Natural killer cell (primary cell): Measurements from ENCODE around the gene EXTL2. TPM values are rescaled to one million over a fixed set of nuclear protein-coding genes. Genes with fewer than 3 reads are reported as not detected.

Source experiments
- ATAC-seq, 3 donors: fragments of 150-1000 bp in 2 of 3; fragments of 200-7000 bp in 1 of 3; cut with Tn5 transposase; 1 replicate in 1 of 3; 2 replicates in 2 of 3; pipeline ENCODE4 v1.10.0; 2021; ENCODE audit warnings: mild to moderate bottlenecking in 2 of 3, moderate library complexity in 2 of 3
- DNase-seq, 2 donors: peaks; one replicate each; pipeline versions ENCODE4 v3.0.0 to v3.0.0-alpha.2; 2013 to 2021; ENCODE audit warnings: mixed read lengths in 1 of 2
- H3K27ac ChIP-seq: one replicate; pipeline ENCODE4 v1.5.1; 2013; ENCODE audit warnings: mild to moderate bottlenecking, low read length
- H3K27me3 ChIP-seq: one replicate; pipeline ENCODE4 v1.6.1; 2013; ENCODE audit warnings: low read length; ENCODE audit not compliant: control insufficient read depth, insufficient read depth
- H3K36me3 ChIP-seq: one replicate; pipeline ENCODE4 v1.6.1; 2013; ENCODE audit warnings: low read length; ENCODE audit not compliant: control insufficient read depth, insufficient read depth
- H3K4me1 ChIP-seq: one replicate; pipeline ENCODE4 v1.6.1; 2013; ENCODE audit warnings: low read length; ENCODE audit not compliant: control insufficient read depth, insufficient read depth
- H3K4me3 ChIP-seq: one replicate; pipeline ENCODE4 v1.5.1; 2013; ENCODE audit warnings: low read length
- H3K9me3 ChIP-seq: one replicate; pipeline ENCODE4 v1.6.1; 2013; ENCODE audit warnings: low read length; ENCODE audit not compliant: control insufficient read depth, insufficient read depth
- H3K27ac Mint-ChIP-seq, 2 donors: one replicate each; pipeline ENCODE4 v1.8.0; 2022; ENCODE audit warnings: mild to moderate bottlenecking in 2 of 2, mixed read lengths in 2 of 2, moderate library complexity in 1 of 2
- H3K27me3 Mint-ChIP-seq, 2 donors: one replicate each; pipeline ENCODE4 v1.8.0; 2022; ENCODE audit warnings: low read depth in 2 of 2, mixed read lengths in 2 of 2
- H3K36me3 Mint-ChIP-seq: one replicate; pipeline ENCODE4 v1.8.0; 2022; ENCODE audit warnings: mixed read lengths
- H3K4me1 Mint-ChIP-seq, 2 donors: one replicate each; pipeline ENCODE4 v1.8.0; 2022; ENCODE audit warnings: mixed read lengths in 2 of 2
- H3K4me3 Mint-ChIP-seq: one replicate; pipeline ENCODE4 v1.8.0; 2022; ENCODE audit warnings: mild to moderate bottlenecking, moderate library complexity, mixed read lengths
- H3K9me3 Mint-ChIP-seq, 2 donors: one replicate each; pipeline ENCODE4 v1.8.0; 2022; ENCODE audit warnings: mixed read lengths in 2 of 2
- WGBS: methylation state at CpG from one replicate; pipeline ENCODE4 v1.1.7; 2013; ENCODE audit warnings: missing lambda C conversion rate; ENCODE audit not compliant: insufficient coverage; 5-methylcytosine and 5-hydroxymethylcytosine counted together
- intact Hi-C: fragments of 100-400 bp; cut with micrococcal nuclease; formaldehyde crosslinking; loops from one replicate; pipeline ENCODE4 v1.14.2; 2022
- total RNA-seq, 4 donors: library from RNA; stranded (reverse); fragments of 120-200 nt in 1 of 4; gene quantifications; one replicate each; pipeline versions ENCODE4 v1.2.3 to v1.2.4, GENCODE V29; 2013 to 2022
- TF ChIP-seq, protein P1 (sequence below): fragments of 200-600 bp; IDR thresholded peaks from one replicate; pipeline ENCODE4 v1.8.0; 2022; ENCODE audit warnings: antibody characterized with exemption

The EXTL2 gene
- total RNA-seq, 3 donors from 2014 or later (not counting 1 experiment from before 2014, with no cell fraction given): 3.5 to 5.8 (median 3.9) TPM

- no peak for ATAC-seq
- H3K36me3 Mint-ChIP-seq: no peaks in the 10 kb centered on the region
- DNase-seq: no peak
- Histone ChIP-seq H3K4me1 (no peaks in the 10 kb centered on the region), H3K27me3 (no peaks in the 10 kb centered on the region), H3K9me3 (no peaks in the 10 kb centered on the region), H3K27ac (no peak overlapping the region), H3K36me3 (no peaks in the 10 kb centered on the region), H3K4me3 (no peak overlapping the region)
- H3K9me3 Mint-ChIP-seq: no peaks in the 10 kb centered on the region
- H3K27ac Mint-ChIP-seq: no peak overlapping the region
- WGBS: 97% methylated on average over 2 of the region's 3 CpGs
- no peaks in the 10 kb centered on the region for H3K4me1 Mint-ChIP-seq
- no peaks in the 10 kb centered on the region for H3K27me3 Mint-ChIP-seq
- TF ChIP-seq, protein P1, sequence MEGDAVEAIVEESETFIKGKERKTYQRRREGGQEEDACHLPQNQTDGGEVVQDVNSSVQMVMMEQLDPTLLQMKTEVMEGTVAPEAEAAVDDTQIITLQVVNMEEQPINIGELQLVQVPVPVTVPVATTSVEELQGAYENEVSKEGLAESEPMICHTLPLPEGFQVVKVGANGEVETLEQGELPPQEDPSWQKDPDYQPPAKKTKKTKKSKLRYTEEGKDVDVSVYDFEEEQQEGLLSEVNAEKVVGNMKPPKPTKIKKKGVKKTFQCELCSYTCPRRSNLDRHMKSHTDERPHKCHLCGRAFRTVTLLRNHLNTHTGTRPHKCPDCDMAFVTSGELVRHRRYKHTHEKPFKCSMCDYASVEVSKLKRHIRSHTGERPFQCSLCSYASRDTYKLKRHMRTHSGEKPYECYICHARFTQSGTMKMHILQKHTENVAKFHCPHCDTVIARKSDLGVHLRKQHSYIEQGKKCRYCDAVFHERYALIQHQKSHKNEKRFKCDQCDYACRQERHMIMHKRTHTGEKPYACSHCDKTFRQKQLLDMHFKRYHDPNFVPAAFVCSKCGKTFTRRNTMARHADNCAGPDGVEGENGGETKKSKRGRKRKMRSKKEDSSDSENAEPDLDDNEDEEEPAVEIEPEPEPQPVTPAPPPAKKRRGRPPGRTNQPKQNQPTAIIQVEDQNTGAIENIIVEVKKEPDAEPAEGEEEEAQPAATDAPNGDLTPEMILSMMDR: no peak
- intact Hi-C loops: no loop called here
- H3K4me3 Mint-ChIP-seq: no peak overlapping the region
Measured at GRCh38 chr1:100875228-100875627, 19.4 kb downstream of the EXTL2 start.

DNA sequence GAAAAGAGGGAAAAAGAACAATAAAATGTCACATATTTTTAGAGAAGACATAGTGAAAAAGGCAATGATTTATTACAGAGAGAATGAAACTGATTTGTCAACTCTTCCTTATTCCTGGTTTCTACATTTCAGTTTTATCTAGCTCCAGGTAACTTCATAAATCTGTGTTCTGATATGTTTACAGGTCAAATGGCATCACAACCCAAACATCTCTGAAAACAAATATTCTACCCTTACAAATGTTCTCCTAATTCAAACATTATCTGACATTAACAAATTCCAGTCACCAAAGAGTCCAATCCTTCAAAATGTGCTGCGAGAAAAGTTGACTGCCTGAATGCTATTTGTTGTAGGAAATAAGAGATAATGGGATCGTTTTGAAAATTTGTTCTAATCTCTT lies 20.2 kb downstream of the EXTL2 start:
- no peak overlapping the region for H3K27ac Mint-ChIP-seq
- DNase-seq (no peak), ATAC-seq (no peak)
- Histone ChIP-seq H3K4me3 (no peak overlapping the region), H3K36me3 (no peaks in the 10 kb centered on the region), H3K9me3 (no peaks in the 10 kb centered on the region), H3K4me1 (no peaks in the 10 kb centered on the region), H3K27me3 (no peaks in the 10 kb centered on the region), H3K27ac (no peak overlapping the region)
- no peaks in the 10 kb centered on the region for H3K4me1 Mint-ChIP-seq
- intact Hi-C loops: no loop called here
- H3K27me3 Mint-ChIP-seq: no peaks in the 10 kb centered on the region
- 95% methylated on average over 2 of the region's 2 CpGs for WGBS
- H3K36me3 Mint-ChIP-seq: no peaks in the 10 kb centered on the region
- TF ChIP-seq, protein P1: no peak
- H3K9me3 Mint-ChIP-seq: no peaks in the 10 kb centered on the region
- H3K4me3 Mint-ChIP-seq: no peak overlapping the region

DNA sequence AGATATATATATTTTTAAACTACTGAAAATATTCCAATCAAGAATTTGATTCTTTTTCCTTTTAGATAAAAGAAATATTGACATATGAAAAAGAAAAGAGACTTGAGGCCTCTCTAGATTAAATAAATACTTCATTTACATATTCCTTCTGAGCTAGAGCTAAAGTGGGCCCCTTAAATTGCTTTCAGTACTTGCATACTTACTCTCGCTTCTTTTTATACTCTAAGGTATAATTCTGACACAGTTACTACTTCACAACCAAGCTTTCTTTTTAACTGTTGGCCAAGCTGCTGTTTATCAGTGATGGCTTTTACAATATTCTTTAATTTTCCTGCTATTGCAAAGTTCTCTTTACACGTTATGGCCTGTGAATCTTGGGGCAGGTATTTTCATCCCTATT lies 24.6 kb downstream of the EXTL2 start:
- Histone ChIP-seq H3K36me3 (no peaks in the 10 kb centered on the region), H3K9me3 (no peaks in the 10 kb centered on the region), H3K4me1 (no peaks in the 10 kb centered on the region), H3K27ac (no peak overlapping the region), H3K27me3 (no peaks in the 10 kb centered on the region), H3K4me3 (no peak overlapping the region)
- TF ChIP-seq, protein P1: no peak
- WGBS: 97% methylated on average over 2 of the region's 2 CpGs
- no peak overlapping the region for H3K4me3 Mint-ChIP-seq
- no peaks in the 10 kb centered on the region for H3K36me3 Mint-ChIP-seq
- intact Hi-C loops: loop anchor here (5.0 kb wide), 1 partner anchor 338 kb away; no protein-coding TSS in a partner anchor
- H3K27ac Mint-ChIP-seq: no peak overlapping the region
- no peaks in the 10 kb centered on the region for H3K4me1 Mint-ChIP-seq
- no peaks in the 10 kb centered on the region for H3K27me3 Mint-ChIP-seq
- no peak for DNase-seq
- H3K9me3 Mint-ChIP-seq: no peaks in the 10 kb centered on the region
- no peak for ATAC-seq

- Histone ChIP-seq H3K27me3 (no peaks in the 10 kb centered on the region), H3K27ac (no peak overlapping the region), H3K4me1 (no peaks in the 10 kb centered on the region), H3K4me3 (no peak overlapping the region), H3K36me3 (no peaks in the 10 kb centered on the region), H3K9me3 (no peaks in the 10 kb centered on the region)
- TF ChIP-seq, protein P1: peak; percentile 77
- peak in 1 of 2 donors; percentile 73 for DNase-seq
- no peak overlapping the region for H3K27ac Mint-ChIP-seq
- intact Hi-C loops: loop anchor here (1.0 to 5.0 kb wide), 3 partner anchors 336 to 1060 kb away; no protein-coding TSS in a partner anchor
- WGBS: 21% methylated on average over 6 of the region's 7 CpGs
- H3K4me1 Mint-ChIP-seq: no peaks in the 10 kb centered on the region
- H3K27me3 Mint-ChIP-seq: no peaks in the 10 kb centered on the region
- peak in 2 of 3 donors; percentile 50 to 57 for ATAC-seq
- H3K9me3 Mint-ChIP-seq: no peaks in the 10 kb centered on the region
- H3K4me3 Mint-ChIP-seq: no peak overlapping the region
- no peaks in the 10 kb centered on the region for H3K36me3 Mint-ChIP-seq
Measured at GRCh38 chr1:100868364-100868995, 26.2 kb downstream of the EXTL2 start.
